ENCODE results near the gene DDX55.

The DDX55 gene

DNA sequence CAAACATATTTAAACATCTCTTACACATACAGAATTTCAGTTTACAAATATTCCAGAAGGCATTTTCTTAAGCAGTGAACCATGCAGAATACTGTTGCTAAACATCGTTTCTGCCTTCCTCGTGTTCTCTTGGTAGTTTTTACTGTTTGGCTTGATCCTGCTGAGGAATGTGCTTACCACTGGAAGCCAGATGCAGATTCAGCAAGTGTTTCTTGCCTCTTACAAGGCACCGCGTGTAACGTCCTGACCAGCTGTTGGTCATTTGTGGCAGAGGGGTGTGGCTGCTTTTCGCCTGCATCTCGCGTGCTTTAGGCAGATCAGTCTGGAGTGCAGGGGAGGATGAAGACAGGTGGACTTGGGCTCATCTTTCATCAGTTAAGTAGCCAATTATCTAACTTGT is 19.2 kb downstream of the DDX55 start:
- ATAC-seq (ENCODE audit: low read depth) (no peak), DNase-seq (ENCODE audit: low spot score) (no peak)
- peaks cover 94% of the 10 kb centered on the region for H3K36me3 ChIP-seq (ENCODE audit: low read depth)
- TF ChIP-seq, protein P1, sequence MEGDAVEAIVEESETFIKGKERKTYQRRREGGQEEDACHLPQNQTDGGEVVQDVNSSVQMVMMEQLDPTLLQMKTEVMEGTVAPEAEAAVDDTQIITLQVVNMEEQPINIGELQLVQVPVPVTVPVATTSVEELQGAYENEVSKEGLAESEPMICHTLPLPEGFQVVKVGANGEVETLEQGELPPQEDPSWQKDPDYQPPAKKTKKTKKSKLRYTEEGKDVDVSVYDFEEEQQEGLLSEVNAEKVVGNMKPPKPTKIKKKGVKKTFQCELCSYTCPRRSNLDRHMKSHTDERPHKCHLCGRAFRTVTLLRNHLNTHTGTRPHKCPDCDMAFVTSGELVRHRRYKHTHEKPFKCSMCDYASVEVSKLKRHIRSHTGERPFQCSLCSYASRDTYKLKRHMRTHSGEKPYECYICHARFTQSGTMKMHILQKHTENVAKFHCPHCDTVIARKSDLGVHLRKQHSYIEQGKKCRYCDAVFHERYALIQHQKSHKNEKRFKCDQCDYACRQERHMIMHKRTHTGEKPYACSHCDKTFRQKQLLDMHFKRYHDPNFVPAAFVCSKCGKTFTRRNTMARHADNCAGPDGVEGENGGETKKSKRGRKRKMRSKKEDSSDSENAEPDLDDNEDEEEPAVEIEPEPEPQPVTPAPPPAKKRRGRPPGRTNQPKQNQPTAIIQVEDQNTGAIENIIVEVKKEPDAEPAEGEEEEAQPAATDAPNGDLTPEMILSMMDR (IDR thresholded peaks at IDR 0.05; ENCODE audit: poor library complexity, severe bottlenecking) = no peak
- H3K27me3 ChIP-seq (ENCODE audit: insufficient read depth, poor library complexity, severe bottlenecking) = no peaks in the 10 kb centered on the region
- no peaks in the 10 kb centered on the region for H3K4me1 ChIP-seq (ENCODE audit: insufficient read depth, poor library complexity, severe bottlenecking)
- no peak overlapping the region for H3K4me3 ChIP-seq (ENCODE audit: severe bottlenecking)
- no peaks in the 10 kb centered on the region for H3K9me3 ChIP-seq (ENCODE audit: severe bottlenecking)
- no peak overlapping the region for H3K27ac ChIP-seq (ENCODE audit: poor library complexity, severe bottlenecking)

DNA sequence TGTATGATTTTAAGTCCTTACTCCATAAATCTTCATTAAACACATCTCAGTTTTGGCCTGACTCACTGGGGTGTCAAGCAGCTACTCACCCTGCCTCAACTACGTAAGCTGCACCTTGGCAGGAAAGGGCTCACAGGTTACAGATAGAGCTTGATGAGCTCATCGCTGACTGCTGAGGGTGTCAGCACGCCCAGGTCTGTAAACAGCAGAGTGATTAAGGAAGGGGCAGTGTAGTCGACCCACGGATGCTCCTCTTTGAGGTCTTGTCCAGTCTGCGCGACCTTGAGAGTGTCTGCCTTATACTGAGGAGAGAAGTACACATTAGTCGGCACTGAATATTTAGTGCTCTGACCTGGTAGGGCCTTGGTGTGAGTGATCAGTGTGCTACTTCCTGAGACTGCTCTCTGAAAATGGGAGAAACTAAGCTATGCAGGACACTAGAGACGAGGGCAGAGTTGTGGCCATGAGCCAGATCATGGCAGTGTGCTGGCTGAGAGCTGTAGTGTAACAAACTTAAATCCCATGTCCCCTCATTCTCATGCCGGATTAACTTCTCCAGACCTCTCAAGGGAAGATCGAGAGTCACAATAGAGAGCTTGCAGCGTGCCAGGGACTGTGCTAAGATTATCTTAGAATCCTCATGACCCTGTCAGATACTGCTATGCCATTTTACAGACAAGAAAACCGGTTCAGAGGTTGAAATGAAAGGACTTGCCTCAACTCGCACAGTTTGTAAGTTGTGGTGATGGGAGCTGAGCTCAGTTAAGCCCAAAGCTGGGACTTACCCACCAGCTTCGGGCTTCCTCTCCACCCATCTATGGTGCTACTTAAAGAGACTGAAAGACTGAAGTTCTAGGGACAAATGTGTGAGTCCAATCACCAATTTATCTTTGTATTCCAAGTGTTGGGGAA is 20.0 kb downstream of the DDX55 start:
- no peak for DNase-seq (ENCODE audit: low spot score)
- Histone ChIP-seq H3K4me3 (ENCODE audit: severe bottlenecking) (no peak overlapping the region), H3K27ac (ENCODE audit: poor library complexity, severe bottlenecking) (peak overlapping the region; percentile 6), H3K4me1 (ENCODE audit: insufficient read depth, poor library complexity, severe bottlenecking) (no peaks in the 10 kb centered on the region), H3K27me3 (ENCODE audit: insufficient read depth, poor library complexity, severe bottlenecking) (no peaks in the 10 kb centered on the region), H3K36me3 (ENCODE audit: low read depth) (peaks cover 94% of the 10 kb centered on the region), H3K9me3 (ENCODE audit: severe bottlenecking) (no peaks in the 10 kb centered on the region)
- ATAC-seq (ENCODE audit: low read depth) = peak; percentile 61
- TF ChIP-seq, protein P1 (IDR thresholded peaks at IDR 0.05; ENCODE audit: poor library complexity, severe bottlenecking) = no peak

DNA sequence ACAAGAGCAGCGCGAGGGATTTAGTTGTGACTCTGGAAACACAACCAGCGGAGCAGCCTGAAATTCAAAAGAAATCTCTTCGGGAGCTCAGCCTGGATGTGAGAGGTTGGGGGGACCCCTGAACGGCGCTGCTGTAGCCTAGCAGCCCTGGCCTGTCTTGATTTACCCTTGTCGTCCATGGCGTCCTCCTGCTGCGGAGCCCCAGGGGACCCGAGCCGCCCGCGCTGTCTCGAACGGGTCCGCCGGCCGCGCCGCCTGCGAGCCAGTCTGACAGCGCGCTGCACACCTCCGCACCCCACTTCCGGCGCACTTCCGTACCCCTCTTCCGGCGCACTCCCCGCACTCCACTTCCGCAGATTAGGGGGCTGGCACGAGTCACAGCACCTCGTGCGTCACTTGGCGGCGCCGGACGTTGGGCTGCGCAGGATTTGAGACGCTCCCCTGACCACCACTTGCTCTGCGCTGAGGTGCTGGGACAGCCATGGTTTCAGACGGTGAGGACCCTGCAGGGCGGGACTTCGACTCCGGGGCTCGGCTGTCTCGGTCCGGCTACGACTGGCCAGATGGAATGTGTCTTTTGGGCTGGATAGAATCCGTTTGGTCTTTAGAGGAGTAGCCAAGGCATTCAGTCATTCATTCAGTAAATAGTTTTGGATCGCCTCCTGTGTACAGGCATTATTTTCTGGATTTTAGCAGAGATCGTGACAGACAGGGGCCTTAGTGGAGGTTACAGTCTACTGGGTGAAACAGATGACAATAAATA is 31.7 kb downstream of the DDX55 start, which contains the start of the genes EIF2B1 and GTF2H3:
Gene EIF2B1, minus strand, starts transcription at position 308 of the 763 bp plus-strand sequence. Its CDS starts 129 bp downstream, at position 179.
Gene GTF2H3, plus strand, starts transcription at position 451 of the 763 bp plus-strand sequence. Its CDS starts 31 bp downstream, at position 482.
- no peaks in the 10 kb centered on the region for H3K4me1 ChIP-seq (ENCODE audit: insufficient read depth, poor library complexity, severe bottlenecking)
- peak within 1 kb of the TSS; percentile 75 for H3K4me3 ChIP-seq (ENCODE audit: severe bottlenecking)
- no peaks in the 10 kb centered on the region for H3K9me3 ChIP-seq (ENCODE audit: severe bottlenecking)
- peak; percentile 97 for ATAC-seq (ENCODE audit: low read depth)
- peak within 1 kb of the TSS; percentile 38 for H3K27ac ChIP-seq (ENCODE audit: poor library complexity, severe bottlenecking)
- no peaks in the 10 kb centered on the region for H3K27me3 ChIP-seq (ENCODE audit: insufficient read depth, poor library complexity, severe bottlenecking)
- peaks cover 47% of the 10 kb centered on the region for H3K36me3 ChIP-seq (ENCODE audit: low read depth)
- TF ChIP-seq, protein P1 (IDR thresholded peaks at IDR 0.05; ENCODE audit: poor library complexity, severe bottlenecking) = no peak
- DNase-seq (ENCODE audit: low spot score) = peak; percentile 97

DNA sequence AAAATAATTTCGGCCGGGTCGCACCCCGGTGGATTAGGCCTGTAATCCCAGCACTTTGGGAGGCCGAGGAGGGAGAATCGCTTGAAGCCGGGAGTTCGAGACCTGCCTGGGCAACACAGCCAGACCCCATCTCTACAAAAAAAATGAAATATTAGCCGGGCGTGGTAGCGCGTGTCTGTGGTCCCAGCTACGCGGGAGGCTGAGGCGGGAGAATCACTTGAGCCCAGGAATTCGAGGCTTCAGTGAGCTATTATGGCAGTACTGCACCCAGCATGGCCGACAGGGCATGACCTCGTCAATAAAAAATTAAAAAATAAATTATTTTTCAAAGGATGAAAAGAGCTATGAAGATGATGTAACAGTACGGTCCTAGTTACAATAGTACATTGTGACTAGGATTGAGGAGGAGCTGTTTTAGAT is 32.3 kb downstream of the DDX55 start:
- TF ChIP-seq, protein P1 (IDR thresholded peaks at IDR 0.05; ENCODE audit: poor library complexity, severe bottlenecking) = no peak
- Histone ChIP-seq H3K27me3 (ENCODE audit: insufficient read depth, poor library complexity, severe bottlenecking) (no peaks in the 10 kb centered on the region), H3K27ac (ENCODE audit: poor library complexity, severe bottlenecking) (peak overlapping the region; percentile 38), H3K36me3 (ENCODE audit: low read depth) (peaks cover 45% of the 10 kb centered on the region), H3K4me1 (ENCODE audit: insufficient read depth, poor library complexity, severe bottlenecking) (no peaks in the 10 kb centered on the region), H3K4me3 (ENCODE audit: severe bottlenecking) (peak overlapping the region; percentile 75), H3K9me3 (ENCODE audit: severe bottlenecking) (no peaks in the 10 kb centered on the region)
- ATAC-seq (ENCODE audit: low read depth) (no peak), DNase-seq (ENCODE audit: low spot score) (no peak)

All from RWPE2 (cell line).